OCI-LY7 (cell line): Measurements from ENCODE around the gene SSBP4.

Experiments
- CTCF ChIP-seq: fragments of 200-600 bp; sonication (generic); conservative IDR thresholded peaks from 2 replicates; pipeline ENCODE4 v1.5.1; 2014; ENCODE audit warnings: mild to moderate bottlenecking, antibody characterized with exemption, low read length, moderate library complexity, mixed read lengths
- EZH2phosphoT487 ChIP-seq: fragments of 200-600 bp; sonication (generic); IDR thresholded peaks from 2 replicates; pipeline ENCODE4 v1.6.1; 2018; ENCODE audit warnings: low read depth, borderline replicate concordance, mild to moderate bottlenecking, mixed run types, antibody characterized with exemption, low read length, moderate library complexity, mixed read lengths

- TF ChIP-seq CTCF (no peak), EZH2phosphoT487 (no peak)
Measured at GRCh38 chr19:18465964-18466339, 46.8 kb downstream of the SSBP4 start.
